ENCODE measurements around the gene CPED1.
A peak's percentile ranks its signal among the peaks of the same experiment; 100 is the strongest.

Gene CPED1

GRCh38 chr7:121084256-121084655, 95.7 kb downstream of the CPED1 start:
- H3K4me3 ChIP-seq (ENCODE audit: low read length), result no peak overlapping the region
- no peak for TF ChIP-seq CTCF (conservative IDR thresholded peaks at IDR 0.05; ENCODE audit: low read length)
- DNase-seq (ENCODE audit: low read depth), result peak; percentile 64

- peak overlapping the region; percentile 27 for H3K4me3 ChIP-seq (ENCODE audit: low read length)
- DNase-seq (ENCODE audit: low read depth), result peak; percentile 98
Measured at GRCh38 chr7:121084748-121085336, 96.3 kb downstream of the CPED1 start.

GRCh38 chr7:121085922-121086321, 97.4 kb downstream of the CPED1 start:
- TF ChIP-seq CTCF (conservative IDR thresholded peaks at IDR 0.05; ENCODE audit: low read length), result no peak
- no peak overlapping the region for H3K4me3 ChIP-seq (ENCODE audit: low read length)
- peak; percentile 64 for DNase-seq (ENCODE audit: low read depth)

More at GRCh38 chr7:121084748-121085336, 96.3 kb downstream of the CPED1 start:
- no peak for TF ChIP-seq CTCF (conservative IDR thresholded peaks at IDR 0.05; ENCODE audit: low read length)

GRCh38 chr7:121088870-121089269, 100.4 kb downstream of the CPED1 start:
- DNase-seq (ENCODE audit: low read depth), result no peak
- TF ChIP-seq CTCF (conservative IDR thresholded peaks at IDR 0.05; ENCODE audit: low read length), result no peak
- H3K4me3 ChIP-seq (ENCODE audit: low read length), result no peak overlapping the region

GRCh38 chr7:121094829-121095228, 106.3 kb downstream of the CPED1 start:
- no peak for TF ChIP-seq CTCF (conservative IDR thresholded peaks at IDR 0.05; ENCODE audit: low read length)
- no peak overlapping the region for H3K4me3 ChIP-seq (ENCODE audit: low read length)
- DNase-seq (ENCODE audit: low read depth), result no peak

- no peak for TF ChIP-seq CTCF (conservative IDR thresholded peaks at IDR 0.05; ENCODE audit: low read length)
- no peak for DNase-seq (ENCODE audit: low read depth)
Measured at GRCh38 chr7:121097577-121097976, 109.1 kb downstream of the CPED1 start.

GRCh38 chr7:121099572-121099971, 111.1 kb downstream of the CPED1 start:
- no peak for DNase-seq (ENCODE audit: low read depth)
- no peak overlapping the region for H3K4me3 ChIP-seq (ENCODE audit: low read length)
- TF ChIP-seq CTCF (conservative IDR thresholded peaks at IDR 0.05; ENCODE audit: low read length), result peak; percentile 26; the same call in 1 of the 2 replicates

More at GRCh38 chr7:121097577-121097976, 109.1 kb downstream of the CPED1 start:
- no peak overlapping the region for H3K4me3 ChIP-seq (ENCODE audit: low read length)

Measured in AG10803 (cell line).